ENCODE measurements around the gene NFIA. TPM values are rescaled to one million over a fixed set of nuclear protein-coding genes. Genes with fewer than 3 reads are reported as not detected.

NFIA gene
- total and polyA plus RNA-seq, 9 of the 15 experiments (the other 6 are each of a cell fraction or from before 2014, with no cell fraction given) = 5.3 to 24.9 (median 9.8) TPM

DNA sequence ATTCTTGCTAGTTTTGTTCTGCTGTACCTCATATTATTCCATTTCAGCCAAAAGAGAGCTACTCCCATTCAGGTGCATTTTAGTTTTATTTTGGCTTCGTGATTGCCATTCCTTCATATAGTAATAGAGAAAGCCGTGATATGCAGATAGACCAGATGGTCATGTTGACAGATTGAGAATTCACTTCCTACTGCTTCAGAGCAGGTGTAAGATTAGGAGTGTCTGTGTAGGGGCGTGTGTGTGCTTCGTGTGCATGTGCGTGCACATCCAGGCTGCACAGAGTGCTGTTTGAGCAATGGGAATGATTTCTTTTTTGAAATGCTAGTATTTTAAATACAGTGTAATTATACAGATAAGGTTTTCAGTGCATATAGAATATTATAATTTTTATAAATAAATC lies 10.3 kb downstream of the NFIA start:
- BruUV-seq (replicated peaks) = no TSS peak
- peaks cover 0 to 2% of the 10 kb centered on the region in 2 experiments; a peak in 2 of 5 replicates for H3K4me1 ChIP-seq (replicated peaks in 1 of 2; ENCODE audit: control insufficient read depth in 2 of 2, insufficient read depth in 2 of 2, low read length in 2 of 2)
- H3K27me3 ChIP-seq (ENCODE audit: control insufficient read depth in 2 of 2, insufficient read depth in 2 of 2, low read length in 2 of 2) = no peaks in the 10 kb centered on the region
- intact Hi-C loops (cut with micrococcal nuclease) (loop anchor here (10.0 kb wide), 1 partner anchor 762 kb away; no protein-coding TSS in a partner anchor), in situ Hi-C loops (cut with MboI) (no loop called here)
- no peaks in the 10 kb centered on the region for H3K9me1 ChIP-seq (ENCODE audit: control insufficient read depth, insufficient read depth, low read length)
- TF ChIP-seq EP300 (IDR thresholded peaks at IDR 0.05; ENCODE audit: low read length) (no peak), MEIS2 (IDR thresholded peaks at IDR 0.05; ENCODE audit: partially characterized antibody) (peak; percentile 50), TEAD4 (IDR thresholded peaks at IDR 0.05; ENCODE audit: low read length) (0 out of 2 replicates have a peak, but pooled peaks have one; percentile 16), TEAD4 (CRISPR knock-in tag; IDR thresholded peaks at IDR 0.05; ENCODE audit: borderline replicate concordance) (no peak), CBFA2T2 (conservative IDR thresholded peaks at IDR 0.05) (0 out of 2 replicates have a peak, but pooled peaks have one; percentile 8), KDM1A (IDR thresholded peaks at IDR 0.05) (0 out of 4 replicates have a peak, but pooled peaks of 1 of the 2 experiments have one; percentile 5), CBFA2T3 (IDR thresholded peaks at IDR 0.05) (peak; percentile 56), MYBL2 (IDR thresholded peaks at IDR 0.05; ENCODE audit: low read depth) (no peak), MYBL2 (CRISPR knock-in tag; IDR thresholded peaks at IDR 0.05; ENCODE audit: borderline replicate concordance) (no peak), JUND (IDR thresholded peaks at IDR 0.05; ENCODE audit: borderline replicate concordance, low read depth, low read length) (no peak), JUND (tag; IDR thresholded peaks at IDR 0.05; ENCODE audit: borderline replicate concordance, low read depth, low read length) (0 out of 3 replicates have a peak, but pooled peaks have one; percentile 12), TAL1 (IDR thresholded peaks at IDR 0.05) (peak; percentile 15; the same call in 1 of the 2 replicates)
- TF ChIP-seq, protein P1, sequence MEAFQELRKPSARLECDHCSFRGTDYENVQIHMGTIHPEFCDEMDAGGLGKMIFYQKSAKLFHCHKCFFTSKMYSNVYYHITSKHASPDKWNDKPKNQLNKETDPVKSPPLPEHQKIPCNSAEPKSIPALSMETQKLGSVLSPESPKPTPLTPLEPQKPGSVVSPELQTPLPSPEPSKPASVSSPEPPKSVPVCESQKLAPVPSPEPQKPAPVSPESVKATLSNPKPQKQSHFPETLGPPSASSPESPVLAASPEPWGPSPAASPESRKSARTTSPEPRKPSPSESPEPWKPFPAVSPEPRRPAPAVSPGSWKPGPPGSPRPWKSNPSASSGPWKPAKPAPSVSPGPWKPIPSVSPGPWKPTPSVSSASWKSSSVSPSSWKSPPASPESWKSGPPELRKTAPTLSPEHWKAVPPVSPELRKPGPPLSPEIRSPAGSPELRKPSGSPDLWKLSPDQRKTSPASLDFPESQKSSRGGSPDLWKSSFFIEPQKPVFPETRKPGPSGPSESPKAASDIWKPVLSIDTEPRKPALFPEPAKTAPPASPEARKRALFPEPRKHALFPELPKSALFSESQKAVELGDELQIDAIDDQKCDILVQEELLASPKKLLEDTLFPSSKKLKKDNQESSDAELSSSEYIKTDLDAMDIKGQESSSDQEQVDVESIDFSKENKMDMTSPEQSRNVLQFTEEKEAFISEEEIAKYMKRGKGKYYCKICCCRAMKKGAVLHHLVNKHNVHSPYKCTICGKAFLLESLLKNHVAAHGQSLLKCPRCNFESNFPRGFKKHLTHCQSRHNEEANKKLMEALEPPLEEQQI (IDR thresholded peaks at IDR 0.05) = no peak
- TF ChIP-seq, protein P2, sequence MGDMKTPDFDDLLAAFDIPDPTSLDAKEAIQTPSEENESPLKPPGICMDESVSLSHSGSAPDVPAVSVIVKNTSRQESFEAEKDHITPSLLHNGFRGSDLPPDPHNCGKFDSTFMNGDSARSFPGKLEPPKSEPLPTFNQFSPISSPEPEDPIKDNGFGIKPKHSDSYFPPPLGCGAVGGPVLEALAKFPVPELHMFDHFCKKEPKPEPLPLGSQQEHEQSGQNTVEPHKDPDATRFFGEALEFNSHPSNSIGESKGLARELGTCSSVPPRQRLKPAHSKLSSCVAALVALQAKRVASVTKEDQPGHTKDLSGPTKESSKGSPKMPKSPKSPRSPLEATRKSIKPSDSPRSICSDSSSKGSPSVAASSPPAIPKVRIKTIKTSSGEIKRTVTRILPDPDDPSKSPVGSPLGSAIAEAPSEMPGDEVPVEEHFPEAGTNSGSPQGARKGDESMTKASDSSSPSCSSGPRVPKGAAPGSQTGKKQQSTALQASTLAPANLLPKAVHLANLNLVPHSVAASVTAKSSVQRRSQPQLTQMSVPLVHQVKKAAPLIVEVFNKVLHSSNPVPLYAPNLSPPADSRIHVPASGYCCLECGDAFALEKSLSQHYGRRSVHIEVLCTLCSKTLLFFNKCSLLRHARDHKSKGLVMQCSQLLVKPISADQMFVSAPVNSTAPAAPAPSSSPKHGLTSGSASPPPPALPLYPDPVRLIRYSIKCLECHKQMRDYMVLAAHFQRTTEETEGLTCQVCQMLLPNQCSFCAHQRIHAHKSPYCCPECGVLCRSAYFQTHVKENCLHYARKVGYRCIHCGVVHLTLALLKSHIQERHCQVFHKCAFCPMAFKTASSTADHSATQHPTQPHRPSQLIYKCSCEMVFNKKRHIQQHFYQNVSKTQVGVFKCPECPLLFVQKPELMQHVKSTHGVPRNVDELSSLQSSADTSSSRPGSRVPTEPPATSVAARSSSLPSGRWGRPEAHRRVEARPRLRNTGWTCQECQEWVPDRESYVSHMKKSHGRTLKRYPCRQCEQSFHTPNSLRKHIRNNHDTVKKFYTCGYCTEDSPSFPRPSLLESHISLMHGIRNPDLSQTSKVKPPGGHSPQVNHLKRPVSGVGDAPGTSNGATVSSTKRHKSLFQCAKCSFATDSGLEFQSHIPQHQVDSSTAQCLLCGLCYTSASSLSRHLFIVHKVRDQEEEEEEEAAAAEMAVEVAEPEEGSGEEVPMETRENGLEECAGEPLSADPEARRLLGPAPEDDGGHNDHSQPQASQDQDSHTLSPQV (IDR thresholded peaks at IDR 0.05) = no peak
- ChIA-PET POLR2A (interaction anchor here (0.6 to 1.2 kb wide), 2 partner anchors 18 to 606 kb away, joined by 3 to 4 read pairs; no protein-coding TSS in a partner anchor), CTCF (ENCODE audit: low intra/inter-chr PET ratio) (no interaction called here)
- FAIRE-seq (no peak), DNase-seq (ENCODE audit: extremely low read depth in 1 of 4, low spot score in 3 of 4) (no peak), ATAC-seq (peak; percentile 38; the same call in 2 of the 3 replicates)
- no peak overlapping the region for H3K9ac ChIP-seq (ENCODE audit: insufficient read depth in 1 of 2, low read depth in 2 of 2, low read length in 2 of 2)
- H3K4me3 ChIP-seq = no peak overlapping the region
- H3K36me3 ChIP-seq (ENCODE audit: control insufficient read depth, insufficient read depth, low read length) = peaks cover 54% of the 10 kb centered on the region
- no peak overlapping the region for H3K4me2 ChIP-seq (ENCODE audit: insufficient read depth, low read length)
- H4K20me1 ChIP-seq (replicated peaks; ENCODE audit: control insufficient read depth, insufficient read depth, low read length) = peaks cover 6% of the 10 kb centered on the region; the same call in 1 of the 2 replicates
- WGBS (ENCODE audit: insufficient coverage, low coverage, missing lambda C conversion rate) = 61% methylated on average over 5 of the region's 5 CpGs
- H3K9me3 ChIP-seq (replicated peaks; ENCODE audit: control insufficient read depth, insufficient read depth, low read depth, low read length) = no peaks in the 10 kb centered on the region
- H2AFZ ChIP-seq (ENCODE audit: low read depth, low read length) = no peak overlapping the region
- peaks cover 99% of the 10 kb centered on the region for H3K79me2 ChIP-seq (ENCODE audit: control insufficient read depth, insufficient read depth, low read length)
- H3K27ac ChIP-seq (ENCODE audit: extremely low read depth, low read depth, low read length) = no peak overlapping the region
